Gastroesophageal sphincter (tissue), 4 donors: Measurements from ENCODE around the gene SPACA9. TPM values are rescaled to one million over a fixed set of nuclear protein-coding genes. Genes with fewer than 3 reads are reported as not detected.

Source experiments
- ATAC-seq: fragments of 150-250 bp; one replicate; pipeline ENCODE4 v1.9.1; 2016; ENCODE audit warnings: mild to moderate bottlenecking, moderate library complexity
- H3K27ac ChIP-seq, 4 donors: fragments of 200-600 bp; sonication (generic) in 3 of 4; 1 replicate in 3 of 4; 2 replicates in 1 of 4; pipeline ENCODE4 v1.5.1; 2016 to 2019
- H3K27me3 ChIP-seq: fragments of 200-600 bp; sonication (generic); one replicate; pipeline ENCODE4 v1.5.1; 2019
- H3K36me3 ChIP-seq, 2 donors: fragments of 200-600 bp; sonication (generic); one replicate each; pipeline ENCODE4 v1.5.1; 2019; ENCODE audit warnings: control low read depth in 1 of 2
- H3K4me1 ChIP-seq, 3 donors: fragments of 200-600 bp; sonication (generic); 1 replicate in 2 of 3; 2 replicates in 1 of 3; pipeline ENCODE4 v1.5.1; 2016 to 2019; ENCODE audit warnings: control low read depth in 2 of 3
- H3K4me3 ChIP-seq, 2 donors: fragments of 200-600 bp; sonication (generic); one replicate each; pipeline ENCODE4 v1.5.1; 2019; ENCODE audit warnings: mild to moderate bottlenecking in 1 of 2, moderate library complexity in 1 of 2
- H3K9me3 ChIP-seq, 3 donors: fragments of 200-600 bp; sonication (generic); one replicate each; pipeline ENCODE4 v1.5.1; 2017 to 2019; ENCODE audit warnings: control low read depth in 2 of 3
- CTCF ChIP-seq, 4 experiments: fragments of 200-600 bp in 2 of 4; fragments of 450-650 bp in 2 of 4; sonication (generic) in 1 of 4; IDR thresholded peaks; one replicate each; pipeline ENCODE4 v1.5.1; 2017 to 2019; ENCODE audit warnings: antibody characterized with exemption in 4 of 4, mild to moderate bottlenecking in 2 of 4, moderate library complexity in 2 of 4
- EP300 ChIP-seq: sonication (generic); formaldehyde crosslinking; IDR thresholded peaks from one replicate; pipeline ENCODE4 v1.6.1; 2017; ENCODE audit warnings: antibody characterized with exemption, mild to moderate bottlenecking
- POLR2A ChIP-seq, 2 donors: fragments of 450-650 bp; IDR thresholded peaks; one replicate each; pipeline ENCODE4 v1.6.1; 2017; ENCODE audit warnings: antibody characterized with exemption in 2 of 2, mild to moderate bottlenecking in 2 of 2, moderate library complexity in 1 of 2
- POLR2AphosphoS5 ChIP-seq: sonication (generic); formaldehyde crosslinking; IDR thresholded peaks from one replicate; pipeline ENCODE4 v1.6.1; 2017; ENCODE audit warnings: antibody characterized with exemption
- WGBS, 2 donors: methylation state at CpG; one replicate each; pipeline ENCODE4 v1.1.5; 2018; ENCODE audit warnings: low coverage in 1 of 2; 5-methylcytosine and 5-hydroxymethylcytosine counted together
- total RNA-seq, 4 donors: library from RNA; depleted of rRNA; stranded (reverse); fragments of >200 nt; gene quantifications; one replicate each; pipeline ENCODE4 v1.1.0, GENCODE V29; 2016

The SPACA9 gene
- total RNA-seq, 4 donors from 2014 or later, result 2.6 to 8.2 (median 3.9) TPM

- no peak for ATAC-seq
These were observed 52.6 kb downstream of the SPACA9 start for GRCh38 chr9:132931178-132931735.

DNA sequence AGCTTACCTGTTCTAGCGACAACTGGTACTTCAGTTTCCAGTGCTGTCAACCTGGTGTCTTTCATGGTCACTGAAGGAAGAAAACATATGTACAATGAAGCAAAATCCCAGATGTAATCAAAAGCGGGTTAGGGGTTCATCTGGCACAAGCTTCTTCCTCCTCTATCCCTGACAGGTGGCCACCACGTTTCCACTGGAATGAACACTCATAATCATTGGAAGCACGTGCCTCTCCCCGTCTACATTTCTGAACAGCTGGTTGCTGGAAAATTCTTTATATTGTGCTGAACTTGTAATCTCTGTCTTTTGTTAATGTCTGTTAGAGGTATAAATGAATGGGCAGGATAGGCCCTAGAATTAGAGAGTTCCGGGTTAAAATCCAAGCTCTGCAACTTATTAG, 56.3 kb downstream of the SPACA9 start:
- Histone ChIP-seq H3K27me3 (no peaks in the 10 kb centered on the region), H3K9me3 (no peaks in the 10 kb centered on the region), H3K4me1 (no peaks in the 10 kb centered on the region), H3K27ac (no peak overlapping the region), H3K36me3 (peaks cover 0 to 38% of the 10 kb centered on the region in 2 donors), H3K4me3 (no peak overlapping the region)
- 65% methylated on average over 6 of the region's 6 CpGs for WGBS, 2 donors
- TF ChIP-seq EP300 (no peak), CTCF (IDR thresholded peaks at IDR 0.05) (no peak), POLR2AphosphoS5 (no peak), POLR2A (IDR thresholded peaks at IDR 0.05) (no peak)
- ATAC-seq, result no peak

More at GRCh38 chr9:132931178-132931735, 52.6 kb downstream of the SPACA9 start:
- no peak for TF ChIP-seq EP300
- Histone ChIP-seq H3K27ac (no peak overlapping the region), H3K4me1 (no peaks in the 10 kb centered on the region), H3K9me3 (no peaks in the 10 kb centered on the region), H3K36me3 (peaks cover 0 to 76% of the 10 kb centered on the region in 2 donors), H3K27me3 (no peaks in the 10 kb centered on the region), H3K4me3 (no peak overlapping the region)
- whole genome bisulfite sequencing, 2 donors, result 81 to 90% methylated on average over 8 to 9 of the region's 9 CpGs

DNA sequence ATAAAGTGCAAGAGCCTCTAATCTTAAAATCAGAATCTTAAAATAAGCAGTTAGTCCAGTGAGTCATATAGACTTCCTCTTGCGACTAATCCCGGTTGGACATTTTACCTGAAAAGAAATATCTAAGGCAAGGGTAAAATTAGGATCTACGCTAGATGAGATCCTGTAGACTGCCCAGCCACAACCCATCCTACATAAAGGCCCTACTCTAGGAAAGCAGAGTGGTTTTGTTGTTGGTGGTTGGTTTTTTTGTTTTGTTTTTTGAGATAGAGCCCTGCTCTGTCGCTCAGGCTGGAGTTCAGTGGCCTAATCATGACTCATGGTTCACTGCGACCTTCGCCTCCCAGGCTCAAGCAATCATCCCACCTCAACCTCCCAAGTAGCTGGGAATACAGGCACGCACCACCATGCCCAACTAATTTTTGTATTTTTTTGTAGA, 58.8 kb downstream of the SPACA9 start:
- peaks cover 0 to 21% of the 10 kb centered on the region in 2 donors for H3K36me3 ChIP-seq
- peaks cover 1 to 10% (median 2%) of the 10 kb centered on the region in 3 donors for H3K4me1 ChIP-seq
- no peak for ATAC-seq
- no peaks in the 10 kb centered on the region for H3K27me3 ChIP-seq
- 97 to 100% methylated on average over 3 to 7 of the region's 7 CpGs for WGBS, 2 donors
- no peaks in the 10 kb centered on the region for H3K9me3 ChIP-seq
- H3K4me3 ChIP-seq, result no peak overlapping the region
- TF ChIP-seq POLR2AphosphoS5 (no peak), EP300 (no peak), POLR2A (IDR thresholded peaks at IDR 0.05) (no peak), CTCF (IDR thresholded peaks at IDR 0.05) (no peak)
- no peak overlapping the region for H3K27ac ChIP-seq

DNA sequence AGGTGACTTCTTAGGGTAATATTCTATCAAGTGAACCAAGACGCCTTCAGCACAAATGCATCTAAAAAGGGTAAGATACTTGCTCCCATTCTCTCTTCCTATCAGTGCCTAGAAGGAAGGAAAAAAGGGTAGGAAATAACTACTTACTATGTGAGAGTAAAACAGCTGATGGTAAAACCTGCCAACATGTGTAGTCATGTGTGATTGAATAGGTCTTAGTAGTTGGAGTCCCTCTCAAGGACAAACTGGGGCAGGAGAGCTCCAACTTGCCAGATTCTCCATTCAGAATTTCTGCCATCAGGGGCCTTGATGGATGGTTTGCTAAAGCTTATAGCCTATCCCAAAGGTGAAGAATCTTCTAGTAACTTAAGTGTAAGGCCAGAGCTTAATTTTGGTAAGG, 60.5 kb downstream of the SPACA9 start:
- Histone ChIP-seq H3K4me1 (peaks cover 5 to 26% (median 12%) of the 10 kb centered on the region in 3 donors), H3K27me3 (no peaks in the 10 kb centered on the region), H3K36me3 (peaks cover 0 to 7% of the 10 kb centered on the region in 2 donors), H3K9me3 (no peaks in the 10 kb centered on the region), H3K4me3 (no peak overlapping the region), H3K27ac (no peak overlapping the region)
- WGBS, 2 donors, result 88 to 100% methylated on average over 1 of the region's 1 CpG
- no peak for TF ChIP-seq EP300
- TF ChIP-seq CTCF (IDR thresholded peaks at IDR 0.05), result no peak
- no peak for TF ChIP-seq POLR2A (IDR thresholded peaks at IDR 0.05)
- TF ChIP-seq POLR2AphosphoS5, result no peak
- ATAC-seq, result no peak

Other genes starting within 250 kb of the SPACA9 start
- gene DDX31, start 208.9 kb upstream of the SPACA9 start, total RNA-seq, result 10 to 100 TPM in 1 of 4 donors, 1 to 10 TPM in 3; 8.3 to 10.3 (median 9.3) TPM
- gene GTF3C4, start 208.4 kb upstream of the SPACA9 start, total RNA-seq, result 10 to 100 TPM; 11.4 to 15.4 (median 12.7) TPM
- under 1 TPM; 0.31 to 0.81 (median 0.63) TPM for gene AK8, start 614 bp upstream of the SPACA9 start, total RNA-seq
- gene TSC1, start 65.7 kb downstream of the SPACA9 start, total RNA-seq, result 10 to 100 TPM; 24.3 to 44.2 (median 36.9) TPM
- gene GFI1B, start 99.8 kb downstream of the SPACA9 start, total RNA-seq, result not detected
- 10 to 100 TPM; 43.5 to 51.5 (median 48.9) TPM for gene GTF3C5, start 152.1 kb downstream of the SPACA9 start, total RNA-seq
- gene CEL, start 183.1 kb downstream of the SPACA9 start, total RNA-seq, result under 1 TPM in 3 of 4 donors, not detected in 1; 0.35 to 0.81 (median 0.62) TPM
- 10 to 100 TPM; 44.8 to 53.0 (median 49.8) TPM for gene RALGDS, start 242.3 kb downstream of the SPACA9 start, total RNA-seq